GM15510 (cell line): ENCODE data around the gene SUV39H2.

ENCODE experiments used
- POLR2A ChIP-seq: IDR thresholded peaks from 3 replicates; pipeline ENCODE4 v1.6.1; 2011; ENCODE audit warnings: borderline replicate concordance; ENCODE audit not compliant: insufficient read length; ENCODE audit errors: extremely low read depth

SUV39H2 gene

DNA sequence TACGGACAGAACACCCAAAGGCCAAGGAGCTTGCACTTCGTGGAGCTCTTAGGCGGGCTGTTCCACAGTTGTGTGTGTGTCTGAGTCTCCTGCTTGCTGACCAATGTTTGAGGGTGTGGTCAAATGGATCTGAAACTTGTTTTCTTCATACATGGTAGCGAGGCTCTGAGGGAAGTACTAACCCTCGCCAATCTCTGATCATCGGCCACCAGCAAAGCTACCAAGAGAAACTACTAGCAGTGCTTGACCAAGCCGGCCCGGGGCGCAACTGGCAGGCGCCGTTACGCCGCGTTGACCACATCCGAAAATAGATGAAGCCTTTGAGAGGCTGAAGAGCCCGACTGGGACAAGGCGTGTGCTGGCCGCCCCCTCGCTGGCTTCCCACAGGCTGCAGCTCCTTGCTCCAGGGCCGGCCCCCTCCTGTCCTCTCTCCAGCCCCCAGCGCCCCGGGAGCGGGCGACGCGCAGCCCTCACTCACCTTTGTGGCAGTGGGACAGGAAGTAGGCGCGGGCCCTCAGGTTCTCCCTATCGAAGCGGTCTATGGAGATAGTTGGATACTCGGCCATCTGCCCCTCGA, 74.8 kb downstream of the SUV39H2 start:
- peak; percentile 38 for TF ChIP-seq POLR2A
